ENCODE results near the gene KLHL22. TPM values are rescaled to one million over a fixed set of nuclear protein-coding genes. Genes with fewer than 3 reads are reported as not detected.

KLHL22 gene
- total and polyA plus RNA-seq, 2 of the 13 experiments (the other 11 are each of a cell fraction or from before 2014, with no cell fraction given): 10.9 to 14.8 TPM

GRCh38 chr22:20531404-20532201 lies 36.0 kb upstream of the KLHL22 start:
- peak; percentile 39 for DNase-seq (ENCODE audit: low spot score)
- BruUV-seq (replicated peaks): no TSS peak
- FAIRE-seq: no peak
- Histone ChIP-seq H3K27me3 (ENCODE audit: control insufficient read depth in 1 of 2, insufficient read depth in 2 of 2, low read length in 2 of 2) (no peaks in the 10 kb centered on the region), H3K27ac (ENCODE audit: extremely low read length, insufficient read depth, low read length) (peak overlapping the region; percentile 16), H3K9me3 (ENCODE audit: low read length) (no peaks in the 10 kb centered on the region), H2AFZ (ENCODE audit: low read length) (no peak overlapping the region), H3K4me3 (replicated peaks in 1 of 3; ENCODE audit: insufficient read depth in 1 of 3, low read depth in 2 of 3, low read length in 3 of 3) (no peak overlapping the region), H4K20me1 (ENCODE audit: insufficient read depth, low read length) (peaks cover 51% of the 10 kb centered on the region), H3K9ac (ENCODE audit: insufficient read depth, low read depth, low read length) (no peak overlapping the region), H3K4me2 (ENCODE audit: low read depth, low read length) (no peak overlapping the region), H3K4me1 (ENCODE audit: insufficient read depth, low read length) (peaks cover 33% of the 10 kb centered on the region), H3K79me2 (ENCODE audit: insufficient read depth, low read length) (peaks cover 67% of the 10 kb centered on the region), H3K36me3 (replicated peaks in 1 of 2; ENCODE audit: control insufficient read depth in 1 of 2, insufficient read depth in 2 of 2, low read length in 2 of 2) (peaks cover 14 to 55% of the 10 kb centered on the region in 2 experiments; a peak in 4 of 5 replicates)
- ChIA-PET POLR2A (interaction anchor here (0.8 to 1.3 kb wide), 2 partner anchors 19 to 22 kb away, joined by 3 to 5 read pairs; no protein-coding TSS in a partner anchor), CTCF (ENCODE audit: low intra/inter-chr PET ratio, low total read pairs) (no interaction called here)
- in situ Hi-C loops (cut with HindIII; ENCODE audit: extremely low pct_ligation_motif_present, low pct_unique_long_range_greater_than_20kb): no loop called here
- over 99% methylated on average over 9 of the region's 15 CpGs for WGBS (ENCODE audit: low lambda C conversion rate)
- intact Hi-C loops (cut with micrococcal nuclease; ENCODE audit: unreplicated experiment): no loop called here
- peak; percentile 81 for ATAC-seq
- TF ChIP-seq GABPB1 (CRISPR knock-in tag; IDR thresholded peaks at IDR 0.05) (peak; percentile 46), ZNF780A (CRISPR knock-in tag; IDR thresholded peaks at IDR 0.05) (peak; percentile 98), ZBTB38 (CRISPR knock-in tag; IDR thresholded peaks at IDR 0.05) (peak; percentile 47; the same call in 1 of the 2 replicates), TERF1 (CRISPR knock-in tag; IDR thresholded peaks at IDR 0.05) (no peak), ZFP36L2 (CRISPR knock-in tag; IDR thresholded peaks at IDR 0.05) (no peak), DPF2 (CRISPR knock-in tag; IDR thresholded peaks at IDR 0.05; ENCODE audit: borderline replicate concordance, low read depth) (no peak), ZSCAN12 (CRISPR knock-in tag; IDR thresholded peaks at IDR 0.05) (no peak), NFATC3 (CRISPR knock-in tag; IDR thresholded peaks at IDR 0.05) (no peak), HNF4A (CRISPR knock-in tag; IDR thresholded peaks at IDR 0.05) (peak; percentile 42), HIC2 (CRISPR knock-in tag; IDR thresholded peaks at IDR 0.05; ENCODE audit: low read depth) (0 out of 2 replicates have a peak, but pooled peaks have one; percentile 25), HNRNPL (IDR thresholded peaks at IDR 0.05; ENCODE audit: low read depth, low read length) (0 out of 2 replicates have a peak, but pooled peaks have one; percentile 53), CBX5 (CRISPR knock-in tag; IDR thresholded peaks at IDR 0.05; ENCODE audit: borderline replicate concordance) (0 out of 2 replicates have a peak, but pooled peaks have one; percentile 57), MAX (IDR thresholded peaks at IDR 0.05) (no peak), AKAP8 (CRISPR knock-in tag; IDR thresholded peaks at IDR 0.05) (no peak), ZFY (CRISPR knock-in tag; IDR thresholded peaks at IDR 0.05) (peak; percentile 38; the same call in 1 of the 2 replicates), PLRG1 (conservative IDR thresholded peaks at IDR 0.05) (no peak), HIVEP1 (CRISPR knock-in tag; IDR thresholded peaks at IDR 0.05) (no peak), ZNF687 (CRISPR knock-in tag; IDR thresholded peaks at IDR 0.05) (peak; percentile 81)

All from HepG2 (cell line).